ENCODE data around the gene ATRNL1.
"Not testable (repeated sequence)": the region's sequence is repeated elsewhere in the genome, so short reads cannot be mapped to it uniquely, and the experiment has no call there.

The ATRNL1 gene

GRCh38 chr10:115207276-115207675 is 114.1 kb downstream of the ATRNL1 start:
- not testable (repeated sequence) for DNase-seq (ENCODE audit: low read depth in 3 of 3)

DNA sequence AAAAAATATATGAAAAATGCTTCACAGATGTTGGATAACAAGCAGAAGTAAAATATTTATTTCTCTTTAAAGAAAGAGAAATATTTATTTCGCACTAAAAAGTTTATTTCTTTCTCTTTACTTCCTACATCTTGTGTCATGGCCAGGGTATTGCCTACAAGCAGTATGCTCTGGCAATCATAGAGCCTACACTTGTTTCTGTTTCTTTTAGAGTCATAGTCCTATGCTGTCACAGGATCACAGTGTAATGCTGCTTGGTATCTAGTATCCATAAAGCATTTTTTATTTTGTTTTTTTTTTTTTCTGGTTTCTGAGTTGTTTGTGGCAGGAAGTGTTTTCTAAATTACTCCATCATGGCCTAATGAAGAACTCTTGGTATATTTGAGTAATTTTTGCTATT is 116.0 kb downstream of the ATRNL1 start:
- no peak for DNase-seq (ENCODE audit: low read depth in 3 of 3)

GRCh38 chr10:115214829-115215228 is 121.7 kb downstream of the ATRNL1 start:
- DNase-seq (ENCODE audit: low read depth in 3 of 3): no peak

- no peak for DNase-seq (ENCODE audit: low read depth in 3 of 3)
Measured at GRCh38 chr10:115219203-115219602, 126.0 kb downstream of the ATRNL1 start.

- no peak for DNase-seq (ENCODE audit: low read depth in 3 of 3)
Measured at GRCh38 chr10:115222039-115222438, 128.9 kb downstream of the ATRNL1 start.

DNA sequence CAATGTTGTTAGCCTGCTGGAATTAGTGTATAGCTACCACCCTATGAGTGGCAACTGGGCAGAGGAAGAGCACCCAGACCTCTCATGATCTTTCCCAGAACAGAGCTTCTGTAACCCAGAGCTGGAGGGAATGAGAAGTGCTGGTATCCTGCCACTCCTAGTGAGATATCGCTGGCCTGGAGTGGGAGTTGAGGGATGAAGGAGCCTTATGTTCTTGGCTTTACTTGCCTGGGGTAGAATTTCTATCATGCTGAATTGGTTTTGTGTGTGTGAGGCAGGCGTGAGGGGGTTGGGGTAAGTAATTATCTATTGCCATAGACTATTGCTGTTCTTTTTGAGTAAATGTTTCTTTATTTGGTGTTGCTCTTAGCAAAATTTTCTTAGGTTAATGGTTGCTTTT is 146.6 kb downstream of the ATRNL1 start:
- DNase-seq (ENCODE audit: low read depth in 3 of 3): no peak

GRCh38 chr10:115250784-115251183 is 157.6 kb downstream of the ATRNL1 start:
- DNase-seq (ENCODE audit: low read depth in 3 of 3): no peak

DNA sequence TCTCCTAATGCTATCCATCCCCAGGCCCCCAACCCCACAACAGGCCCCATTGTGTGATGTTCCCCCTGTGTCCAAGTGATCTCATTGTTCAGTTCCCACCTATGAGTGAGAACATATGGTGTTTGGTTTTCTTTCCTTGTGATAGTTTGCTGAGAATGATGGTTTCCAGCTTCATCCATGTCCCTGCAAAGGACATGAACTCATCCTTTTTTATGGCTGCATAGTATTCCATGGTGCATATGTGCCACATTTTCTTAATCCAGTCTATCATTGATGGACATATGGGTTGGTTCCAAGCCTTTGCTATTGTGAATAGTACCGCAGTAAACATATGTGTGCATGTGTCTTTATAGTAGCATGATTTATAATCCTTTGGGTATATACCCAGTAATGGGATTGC is 160.6 kb downstream of the ATRNL1 start:
- not testable (repeated sequence) for DNase-seq (ENCODE audit: low read depth in 3 of 3)

- DNase-seq (ENCODE audit: low read depth in 3 of 3): no peak
Measured at GRCh38 chr10:115272482-115272881, 179.3 kb downstream of the ATRNL1 start.

- no peak for DNase-seq (ENCODE audit: low read depth in 3 of 3)
Measured at GRCh38 chr10:115278294-115278693, 185.1 kb downstream of the ATRNL1 start.

DNA sequence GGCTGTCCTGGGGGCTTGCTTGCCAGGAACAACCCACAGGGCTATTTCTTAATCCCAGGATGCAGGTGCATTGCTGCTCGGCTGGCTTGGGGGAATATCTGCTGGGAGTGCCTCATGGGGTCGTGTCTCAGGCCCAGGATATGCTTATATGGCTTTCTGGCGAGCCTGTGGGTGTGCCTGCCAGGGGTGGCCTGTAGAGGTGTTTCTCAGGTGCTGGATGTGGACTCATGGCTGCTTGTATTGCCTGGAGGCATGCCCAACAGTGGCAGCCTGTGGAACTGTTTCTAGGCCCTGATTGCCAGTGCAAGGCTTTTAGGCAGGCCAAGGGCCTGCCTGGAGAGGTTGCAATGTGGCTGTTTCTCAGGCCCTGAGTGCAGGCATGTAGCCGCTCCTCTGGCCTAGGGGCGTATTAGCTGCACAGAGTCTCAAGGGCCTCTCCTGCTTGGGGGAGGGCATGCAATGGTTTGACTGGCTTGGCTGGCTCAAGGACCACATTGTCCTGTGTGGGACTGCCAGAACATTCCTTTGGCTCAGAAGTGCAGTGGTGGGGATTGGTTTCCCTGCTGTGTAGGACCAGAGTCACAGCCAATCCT is 202.1 kb downstream of the ATRNL1 start:
- no peak for DNase-seq (ENCODE audit: low read depth in 3 of 3)

- DNase-seq (ENCODE audit: low read depth in 3 of 3): no peak
Measured at GRCh38 chr10:115300080-115300479, 206.9 kb downstream of the ATRNL1 start.

DNA sequence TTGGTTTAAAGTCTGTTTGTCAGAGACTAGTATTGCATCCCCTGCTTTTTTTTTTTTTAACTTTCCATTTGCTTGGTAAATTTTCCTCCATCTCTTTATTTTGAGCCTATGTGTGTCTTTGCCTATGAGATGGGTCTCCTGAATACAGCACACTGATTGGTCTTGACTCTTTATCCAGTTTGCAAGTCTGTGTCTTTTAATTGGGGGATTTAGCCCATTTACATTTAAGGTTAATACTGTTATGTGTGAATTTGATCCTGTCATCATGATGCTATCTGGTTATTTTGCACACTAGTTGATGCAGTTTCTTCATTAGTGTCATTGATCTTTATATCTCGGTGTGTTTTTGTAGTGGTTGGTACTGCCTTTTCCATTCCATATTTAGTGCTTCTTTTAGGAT is 226.5 kb downstream of the ATRNL1 start:
- not testable (repeated sequence) for DNase-seq (ENCODE audit: low read depth in 3 of 3)

DNA sequence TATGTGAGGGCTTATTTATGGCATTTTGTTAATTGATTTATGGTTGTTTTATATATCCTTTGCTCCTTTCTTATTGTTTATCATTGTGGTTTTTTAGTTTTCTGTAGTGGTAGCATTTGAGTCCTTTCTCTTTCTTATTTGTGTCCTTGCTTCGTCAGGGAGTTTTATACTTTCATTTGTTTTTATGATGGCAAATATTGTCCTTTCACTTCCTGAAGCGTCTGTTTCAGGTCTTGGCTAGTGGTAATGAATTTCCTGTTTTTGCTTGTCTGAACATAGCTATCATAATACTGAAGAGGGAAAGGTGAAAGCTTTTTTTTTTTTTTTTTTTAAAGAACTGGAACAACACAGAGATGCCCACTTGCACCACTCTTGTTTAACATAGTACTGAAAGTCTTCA is 228.2 kb downstream of the ATRNL1 start:
- DNase-seq (ENCODE audit: low read depth in 3 of 3): no peak

GRCh38 chr10:115328331-115328730 is 235.2 kb downstream of the ATRNL1 start:
- DNase-seq (ENCODE audit: low read depth in 3 of 3): no peak

DNA sequence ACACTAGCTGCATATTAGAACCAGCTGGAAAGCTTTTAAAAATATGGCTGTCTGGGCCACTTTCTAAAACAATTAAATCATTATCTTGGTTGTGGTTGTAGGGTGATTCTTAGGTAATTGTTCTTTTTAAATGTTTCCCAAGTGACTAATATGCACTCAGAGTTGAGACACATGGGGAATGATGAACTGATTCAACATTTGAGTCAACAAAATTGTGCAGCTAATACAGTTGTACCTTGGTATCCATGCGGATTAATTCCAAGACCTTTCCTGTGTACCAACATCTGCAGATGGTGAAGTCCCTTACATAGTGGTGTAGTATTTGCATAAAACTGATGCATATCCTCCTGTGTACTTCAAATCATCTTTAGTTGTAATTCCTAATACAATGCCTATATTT is 242.2 kb downstream of the ATRNL1 start:
- DNase-seq (ENCODE audit: low read depth in 3 of 3): no peak

DNA sequence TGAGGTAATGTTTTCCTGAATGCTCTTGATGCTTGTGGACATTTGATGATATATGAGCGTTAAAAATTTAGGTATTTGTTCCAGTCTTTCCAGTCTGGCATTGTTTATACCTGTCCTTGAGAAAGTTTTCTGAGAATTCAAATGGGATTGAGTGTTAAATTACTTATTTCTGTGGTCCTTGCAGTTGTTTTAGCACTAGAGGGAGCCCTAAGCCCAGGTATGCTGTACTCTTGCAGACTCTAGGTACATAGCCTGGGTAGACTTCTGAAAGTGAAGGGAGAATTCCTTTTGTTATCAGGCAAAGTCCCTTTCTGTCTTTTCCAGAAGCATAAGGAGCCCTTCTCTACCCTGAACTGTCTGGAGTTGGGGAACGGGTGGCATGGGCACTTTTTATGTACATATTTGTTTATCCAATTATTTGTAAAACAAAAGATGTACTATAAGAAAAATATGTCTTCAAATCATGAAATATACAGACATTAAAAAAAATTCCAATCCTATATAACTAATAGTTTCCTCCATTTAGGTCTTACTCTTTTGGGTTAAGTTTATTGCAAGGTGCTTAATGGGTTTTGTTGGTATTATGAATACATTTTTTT is 262.1 kb downstream of the ATRNL1 start:
- DNase-seq (ENCODE audit: low read depth in 3 of 3): no peak

- not testable (repeated sequence) for DNase-seq (ENCODE audit: low read depth in 3 of 3)
Measured at GRCh38 chr10:115367920-115368319, 274.8 kb downstream of the ATRNL1 start.

DNA sequence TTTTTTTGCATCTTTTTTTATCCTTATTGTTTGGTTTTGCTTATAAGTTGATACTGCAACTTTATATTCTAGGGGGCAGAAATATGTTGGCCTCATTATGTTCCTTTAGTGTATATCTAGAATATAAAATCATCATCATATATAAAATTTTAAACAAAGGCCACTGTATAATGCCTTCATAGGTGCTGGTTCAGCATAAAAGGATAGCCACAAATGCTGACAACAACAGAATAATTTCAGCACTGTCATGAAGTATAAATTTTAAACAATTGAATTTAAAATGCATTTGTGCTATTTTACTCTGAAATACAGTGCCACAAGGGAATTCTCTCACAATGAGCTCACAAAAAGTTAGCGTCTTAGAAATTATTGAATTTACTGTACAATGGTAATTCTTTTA is 285.9 kb downstream of the ATRNL1 start:
- DNase-seq (ENCODE audit: low read depth in 3 of 3): no peak

GRCh38 chr10:115384665-115385064 is 291.5 kb downstream of the ATRNL1 start:
- DNase-seq (ENCODE audit: low read depth in 3 of 3): no peak

DNA sequence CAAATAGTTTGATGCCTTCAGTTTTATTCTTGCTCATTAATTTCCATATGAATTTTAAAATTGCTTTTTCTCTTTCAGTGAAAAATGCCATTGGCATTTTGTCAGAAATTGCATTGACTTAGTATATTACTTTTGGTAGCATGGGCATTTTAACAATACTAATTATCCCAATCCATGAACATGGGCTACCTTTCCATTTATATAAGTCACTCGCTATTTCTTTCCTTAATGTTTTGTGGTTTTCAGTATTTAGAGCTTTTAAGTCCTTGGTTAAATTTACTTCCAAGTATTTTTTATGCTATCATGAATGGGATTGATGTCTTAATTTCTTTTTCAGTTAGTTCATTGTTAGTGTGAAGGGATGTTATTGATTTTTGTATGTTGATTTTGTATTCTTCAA is 297.4 kb downstream of the ATRNL1 start:
- DNase-seq (ENCODE audit: low read depth in 3 of 3): no peak

- DNase-seq (ENCODE audit: low read depth in 3 of 3): no peak
Measured at GRCh38 chr10:115398026-115398425, 304.9 kb downstream of the ATRNL1 start.

GRCh38 chr10:115402699-115403098 is 309.5 kb downstream of the ATRNL1 start:
- DNase-seq (ENCODE audit: low read depth in 3 of 3): no peak

- not testable (repeated sequence) for DNase-seq (ENCODE audit: low read depth in 3 of 3)
Measured at GRCh38 chr10:115405838-115406237, 312.7 kb downstream of the ATRNL1 start.

All from stimulated activated CD4-positive, alpha-beta T cell treated with anti-CD3 and anti-CD28 coated beads, TNF-alpha, amount 100 ng/mL, for 4 hours (primary cell).